Measurements from ENCODE around the gene DES.
"Not testable (repeated sequence)": the region's sequence is repeated elsewhere in the genome, so short reads cannot be mapped to it uniquely, and the experiment has no call there.

The DES gene

DNA sequence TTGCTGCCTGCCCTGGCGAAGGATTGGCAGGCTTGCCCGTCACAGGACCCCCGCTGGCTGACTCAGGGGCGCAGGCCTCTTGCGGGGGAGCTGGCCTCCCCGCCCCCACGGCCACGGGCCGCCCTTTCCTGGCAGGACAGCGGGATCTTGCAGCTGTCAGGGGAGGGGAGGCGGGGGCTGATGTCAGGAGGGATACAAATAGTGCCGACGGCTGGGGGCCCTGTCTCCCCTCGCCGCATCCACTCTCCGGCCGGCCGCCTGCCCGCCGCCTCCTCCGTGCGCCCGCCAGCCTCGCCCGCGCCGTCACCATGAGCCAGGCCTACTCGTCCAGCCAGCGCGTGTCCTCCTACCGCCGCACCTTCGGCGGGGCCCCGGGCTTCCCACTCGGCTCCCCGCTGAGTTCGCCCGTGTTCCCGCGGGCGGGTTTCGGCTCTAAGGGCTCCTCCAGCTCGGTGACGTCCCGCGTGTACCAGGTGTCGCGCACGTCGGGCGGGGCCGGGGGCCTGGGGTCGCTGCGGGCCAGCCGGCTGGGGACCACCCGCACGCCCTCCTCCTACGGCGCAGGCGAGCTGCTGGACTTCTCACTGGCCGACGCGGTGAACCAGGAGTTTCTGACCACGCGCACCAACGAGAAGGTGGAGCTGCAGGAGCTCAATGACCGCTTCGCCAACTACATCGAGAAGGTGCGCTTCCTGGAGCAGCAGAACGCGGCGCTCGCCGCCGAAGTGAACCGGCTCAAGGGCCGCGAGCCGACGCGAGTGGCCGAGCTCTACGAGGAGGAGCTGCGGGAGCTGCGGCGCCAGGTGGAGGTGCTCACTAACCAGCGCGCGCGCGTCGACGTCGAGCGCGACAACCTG is at the start of gene DES:
Gene DES (plus strand): TSS at position 223 of the 857 bp plus-strand sequence. CDS start 86 bp downstream, at position 309.
- no peak within 1 kb of the TSS for H3K4me3 ChIP-seq (ENCODE audit: low read depth, low read length)

DNA sequence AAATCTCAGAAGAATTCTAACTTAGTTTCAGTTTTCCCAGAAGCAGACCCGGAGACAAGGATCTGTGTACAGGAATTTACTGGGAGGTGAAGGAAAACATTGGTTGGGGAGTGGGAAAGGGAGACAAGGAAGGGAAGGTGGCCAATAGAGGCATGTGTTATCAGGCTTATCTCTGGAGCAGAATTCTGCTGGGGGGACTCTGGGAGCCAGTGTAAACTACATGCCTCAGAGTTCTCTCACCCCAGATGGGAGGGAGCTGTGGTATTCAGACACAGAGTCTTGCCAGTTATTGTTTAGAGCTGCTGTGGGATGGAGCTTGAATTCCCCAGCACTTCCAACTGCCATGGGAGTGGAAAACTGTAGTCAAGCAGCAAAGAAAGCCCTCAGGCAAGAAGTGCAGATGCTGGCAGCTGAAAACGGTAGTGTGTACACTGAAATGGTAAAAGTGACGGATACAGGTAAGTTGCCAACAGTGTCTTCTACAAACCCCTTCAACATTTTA is 49.4 kb upstream of the DES start:
- H3K4me3 ChIP-seq (ENCODE audit: low read depth, low read length) = no peak overlapping the region

DNA sequence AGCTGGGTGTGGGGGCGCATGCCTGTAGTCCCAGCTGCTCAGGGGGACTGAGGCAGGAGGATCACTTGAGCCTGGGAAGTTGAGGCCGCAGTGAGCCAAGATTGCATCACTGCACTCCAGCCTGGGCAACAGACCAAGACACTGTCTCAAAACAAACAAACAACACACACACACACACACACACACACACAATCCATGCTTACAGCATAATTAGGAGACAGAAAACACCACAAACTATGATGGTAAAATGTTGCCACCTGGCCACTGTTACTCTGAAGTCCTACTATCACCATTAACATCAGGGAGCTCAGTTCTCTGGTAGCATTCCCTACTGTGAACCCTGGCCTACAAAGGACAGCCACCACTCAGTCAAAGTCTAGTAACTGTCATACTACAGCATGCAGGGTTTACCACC is 48.7 kb upstream of the DES start:
- H3K4me3 ChIP-seq (ENCODE audit: low read depth, low read length) = no peak overlapping the region

DNA sequence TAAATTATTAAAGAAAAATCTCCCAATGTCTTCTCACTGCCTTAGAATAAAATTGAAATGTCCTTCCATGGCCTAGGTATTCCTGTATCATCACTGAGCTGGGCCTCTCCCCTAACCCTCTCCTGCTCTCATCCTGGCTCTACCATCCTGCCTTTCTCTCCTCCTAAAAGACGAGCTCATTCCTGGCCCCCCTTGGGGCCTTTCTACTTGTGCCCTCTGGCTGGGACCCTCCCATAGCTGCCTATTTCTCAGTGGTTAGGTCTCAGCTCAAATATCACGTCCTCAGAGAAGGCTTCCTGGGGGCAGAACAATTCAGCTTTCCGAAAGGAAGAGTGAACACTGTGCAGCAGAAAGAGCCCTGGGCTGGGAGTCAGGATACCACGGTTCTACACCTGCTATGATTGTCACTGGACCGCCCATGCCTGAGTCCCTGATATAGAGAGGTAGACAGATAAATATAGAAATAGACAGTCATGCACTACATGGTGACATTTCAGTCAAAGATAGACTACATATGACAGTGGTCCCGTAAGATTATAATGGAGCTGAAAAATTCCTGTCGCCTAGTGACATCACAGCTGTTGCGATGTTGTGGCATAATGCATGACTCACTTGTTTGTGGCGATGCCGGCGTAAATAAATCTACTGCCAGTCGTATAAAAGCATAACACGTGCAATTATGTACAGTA is 39.9 kb upstream of the DES start:
- no peak overlapping the region for H3K4me3 ChIP-seq (ENCODE audit: low read depth, low read length)

DNA sequence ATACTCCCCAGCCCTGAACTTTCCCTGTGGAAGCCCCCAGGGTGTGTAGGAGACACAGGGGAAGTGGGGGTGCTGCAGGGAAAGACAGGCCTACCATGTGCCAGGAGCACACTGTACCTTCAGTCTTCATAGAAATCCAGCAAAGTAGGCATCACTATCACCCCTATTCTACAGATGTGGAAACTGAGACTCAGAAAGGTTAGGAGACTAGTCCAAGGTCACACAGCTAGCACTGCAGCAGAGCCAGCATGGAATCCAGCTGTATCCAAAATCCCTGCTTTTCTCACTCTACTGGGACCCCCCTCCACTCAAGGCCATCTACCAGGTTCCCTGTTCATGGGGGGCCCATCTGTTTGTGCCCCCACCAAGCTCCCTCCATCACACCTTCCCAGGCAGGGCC is 37.3 kb upstream of the DES start:
- no peak overlapping the region for H3K4me3 ChIP-seq (ENCODE audit: low read depth, low read length)

DNA sequence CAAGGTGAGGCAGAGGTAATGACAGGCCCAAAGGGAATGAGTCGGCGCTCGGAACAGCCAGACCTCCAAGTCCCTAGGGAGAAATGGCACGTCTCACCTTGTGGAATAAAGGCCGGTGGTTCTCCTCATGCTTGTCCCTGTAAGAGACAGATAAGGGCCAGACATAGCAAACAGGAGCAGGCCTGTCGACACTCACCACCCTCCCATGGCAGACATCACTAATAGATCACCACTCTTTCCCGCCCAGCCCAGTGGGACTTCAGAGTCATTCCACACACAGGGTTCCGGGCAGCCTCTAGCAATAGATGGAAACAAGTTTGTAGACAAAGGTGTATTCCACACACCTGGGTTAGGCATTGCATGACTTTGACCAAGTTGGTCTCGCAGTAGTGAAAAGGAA is 36.7 kb upstream of the DES start:
- H3K4me3 ChIP-seq (ENCODE audit: low read depth, low read length) = no peak overlapping the region

DNA sequence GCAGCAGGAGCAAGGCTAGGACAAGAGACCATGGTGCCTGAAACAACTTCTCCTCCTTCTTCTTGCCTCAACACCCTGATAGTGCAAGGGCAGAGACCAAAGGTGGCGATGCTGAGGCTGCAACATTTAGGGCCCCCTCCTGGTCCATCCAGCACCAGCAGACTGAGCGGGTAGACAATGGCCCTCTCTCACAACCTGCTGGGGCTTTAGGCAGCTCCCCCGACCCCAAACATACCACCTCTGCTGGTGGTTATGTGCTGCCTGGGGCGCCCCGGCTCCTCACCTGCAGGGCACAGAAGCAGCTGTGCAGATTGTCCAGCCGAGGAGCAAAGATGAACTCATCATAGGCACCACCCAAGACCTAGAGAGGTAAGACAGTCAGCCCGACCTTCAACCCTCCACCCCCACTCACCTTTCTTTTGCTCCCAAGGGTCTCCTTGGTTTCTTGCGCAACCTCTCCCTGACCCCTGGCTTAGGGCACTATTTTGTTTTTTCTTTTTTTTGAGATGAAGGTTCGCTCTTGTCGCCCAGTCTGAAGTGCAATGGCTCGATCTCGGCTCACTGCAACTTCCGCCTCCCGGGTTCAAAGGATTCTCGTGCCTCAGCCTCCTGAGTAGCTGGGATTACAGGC is 34.0 kb upstream of the DES start:
- no peak overlapping the region for H3K4me3 ChIP-seq (ENCODE audit: low read depth, low read length)

DNA sequence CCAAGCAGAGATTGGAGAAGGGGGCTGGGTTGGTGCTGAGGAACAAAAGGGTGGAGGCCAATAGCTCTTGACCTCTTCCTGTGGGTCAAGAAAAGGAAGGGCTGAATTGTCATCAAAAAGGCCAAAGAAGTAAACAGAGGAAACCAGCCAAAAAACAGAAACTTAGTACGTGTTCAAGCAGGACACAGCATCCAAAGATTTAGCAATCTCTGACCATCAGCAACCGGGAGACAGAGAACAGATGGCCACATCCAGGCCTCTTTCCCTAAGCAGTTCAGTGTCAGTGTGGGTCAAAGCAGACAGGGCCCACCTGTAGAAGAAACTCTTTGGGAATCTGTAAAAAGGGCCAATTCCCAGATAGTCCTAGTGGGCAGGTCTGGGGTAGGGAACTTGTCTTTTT is 33.3 kb upstream of the DES start:
- no peak overlapping the region for H3K4me3 ChIP-seq (ENCODE audit: low read depth, low read length)

DNA sequence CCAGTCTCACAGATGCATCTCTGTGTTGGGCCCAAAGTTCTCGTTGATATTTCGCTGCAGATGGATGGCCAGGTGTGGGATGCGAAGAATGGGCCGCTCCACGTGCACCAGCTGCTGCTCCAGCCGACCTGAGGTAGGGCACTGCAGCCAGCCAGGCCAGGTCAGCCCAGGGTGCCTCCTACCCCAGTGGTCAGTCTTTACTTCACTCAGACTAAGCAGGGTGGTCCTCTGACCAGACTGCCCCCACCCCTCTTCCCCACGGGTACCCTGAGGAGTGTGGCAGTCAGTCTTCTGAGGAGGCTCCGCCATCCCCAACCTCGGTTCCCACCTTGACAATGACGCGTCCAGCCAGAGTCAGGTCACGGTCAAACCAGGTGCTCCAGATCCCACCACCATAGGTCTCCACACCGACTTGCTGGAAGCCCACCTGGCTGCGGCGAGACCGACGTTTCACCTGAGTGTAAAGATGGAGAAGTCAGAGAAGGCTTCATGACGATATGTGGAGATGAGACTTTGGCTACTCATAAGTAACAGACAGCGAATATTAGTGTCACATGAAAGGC is 32.1 kb upstream of the DES start:
- no peak overlapping the region for H3K4me3 ChIP-seq (ENCODE audit: low read depth, low read length)

DNA sequence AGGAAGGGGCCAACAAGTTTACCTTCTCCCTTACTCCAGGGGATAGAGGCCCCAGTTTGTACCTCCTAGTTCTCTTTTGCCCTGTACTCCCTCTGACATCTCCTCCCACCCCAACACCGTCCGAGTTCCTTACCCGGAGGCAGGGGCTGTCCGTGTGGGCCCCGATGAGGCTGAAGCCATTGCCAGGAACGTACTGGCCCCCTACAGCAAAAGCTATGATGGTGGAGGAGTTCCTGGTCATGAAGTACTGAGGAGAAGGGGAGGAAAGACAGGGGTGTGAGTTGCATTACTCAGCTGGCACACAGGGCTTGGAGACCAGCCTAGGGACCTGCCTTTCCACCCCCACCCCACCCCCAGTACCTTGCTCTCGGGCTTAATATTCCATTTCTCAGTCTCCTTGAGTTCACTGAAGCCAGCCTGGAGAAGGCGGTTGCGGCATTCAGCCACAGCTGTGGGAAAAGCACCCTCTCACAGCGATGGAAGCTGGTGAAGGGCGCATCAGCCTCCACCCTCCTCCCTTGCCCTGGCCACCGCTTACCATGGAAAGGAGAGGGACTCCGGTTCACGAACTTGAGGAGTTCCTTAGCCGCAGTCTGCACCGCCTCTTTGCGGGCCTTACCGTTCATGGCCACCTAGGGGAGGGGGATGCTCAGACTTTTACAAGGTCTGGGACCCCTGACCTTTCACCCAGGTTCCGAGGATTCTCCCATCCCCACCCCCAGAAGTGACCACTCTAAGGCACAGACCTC is 31.5 kb upstream of the DES start:
- peak overlapping the region; percentile 70 for H3K4me3 ChIP-seq (ENCODE audit: low read depth, low read length)

DNA sequence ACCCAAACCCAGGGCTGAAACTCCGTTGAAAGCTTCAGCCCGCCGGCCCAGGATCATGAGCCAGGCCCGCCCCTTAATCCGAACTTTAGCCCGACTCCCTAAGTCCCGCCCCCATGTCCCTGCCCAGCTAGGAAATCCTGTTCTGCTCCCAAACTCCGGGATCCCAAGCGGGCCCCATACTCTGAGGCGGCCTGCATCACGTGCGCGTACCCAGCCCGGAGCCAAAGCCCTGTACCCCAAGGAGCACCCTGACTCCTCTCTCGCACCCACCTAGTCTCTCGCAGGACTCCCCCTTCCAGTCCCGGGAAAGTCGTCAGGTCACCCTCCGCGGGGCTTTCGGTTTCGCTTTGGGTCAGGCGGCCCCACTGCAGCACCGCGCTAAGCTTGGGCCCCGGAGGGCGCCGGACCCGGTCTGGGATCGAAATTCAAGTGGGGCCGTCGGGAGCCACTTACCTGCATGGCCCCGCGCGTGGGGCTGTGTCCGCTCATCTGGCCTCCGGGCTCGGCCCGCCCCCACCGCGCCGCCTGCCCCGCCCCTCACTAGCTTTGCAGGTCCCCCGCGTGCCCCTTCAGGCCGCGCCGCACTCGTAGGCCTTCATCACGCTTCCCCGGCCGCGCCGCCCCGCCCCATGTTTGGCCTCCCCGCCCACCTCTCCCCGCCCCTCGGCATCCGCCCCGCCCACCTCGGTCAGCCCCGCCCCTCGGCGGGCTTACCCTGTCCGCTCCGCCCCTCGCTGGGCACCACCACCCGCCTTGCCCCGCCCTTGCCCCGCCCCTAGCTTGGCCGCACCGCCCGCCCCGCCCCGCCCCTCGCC is 30.7 kb upstream of the DES start, which contains the start of gene DNPEP:
Gene DNPEP (minus strand): TSS at position 607 of the 815 bp plus-strand sequence. CDS start 118 bp downstream, at position 489.
- peak within 1 kb of the TSS; percentile 70 for H3K4me3 ChIP-seq (ENCODE audit: low read depth, low read length)

DNA sequence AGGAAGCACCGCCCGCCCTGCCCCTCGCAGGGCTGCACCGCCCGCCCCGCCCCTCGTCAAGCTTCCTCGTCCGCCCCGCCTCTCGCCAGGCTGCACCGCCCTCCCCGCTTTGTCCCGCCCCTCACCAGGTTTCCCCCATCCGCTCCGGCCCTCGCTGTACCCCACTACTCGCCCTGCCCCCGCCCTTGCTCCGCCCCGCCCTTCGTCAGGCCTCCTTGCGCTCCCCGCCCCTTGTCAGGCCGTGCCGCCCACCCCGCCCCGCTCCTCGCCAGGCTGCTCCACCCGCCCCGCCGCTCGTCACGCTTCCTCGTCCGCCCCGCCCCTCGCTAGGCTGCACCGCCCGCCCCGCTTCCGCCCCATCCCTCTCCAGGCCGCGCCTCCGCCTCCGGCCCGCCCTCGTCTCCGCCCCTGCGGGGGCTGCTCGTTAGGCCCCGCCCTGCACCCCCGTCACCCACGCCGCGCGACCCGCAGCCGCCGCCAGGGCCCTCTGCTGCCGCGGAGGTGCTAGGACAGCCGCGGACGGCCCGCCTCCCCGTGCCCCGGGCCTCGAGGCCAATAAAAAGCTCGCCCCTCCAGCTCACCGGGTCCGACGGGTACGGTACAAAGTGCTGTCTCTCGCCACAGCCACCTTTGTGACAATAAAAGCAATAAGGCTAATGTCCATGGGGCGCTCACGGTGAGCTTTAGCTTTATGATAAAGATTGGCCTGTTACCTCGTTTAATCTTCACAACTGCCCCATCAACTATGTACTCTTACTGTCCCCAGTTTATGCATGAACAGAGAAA is 29.9 kb upstream of the DES start:
- peak overlapping the region; percentile 50 for H3K4me3 ChIP-seq (ENCODE audit: low read depth, low read length)

DNA sequence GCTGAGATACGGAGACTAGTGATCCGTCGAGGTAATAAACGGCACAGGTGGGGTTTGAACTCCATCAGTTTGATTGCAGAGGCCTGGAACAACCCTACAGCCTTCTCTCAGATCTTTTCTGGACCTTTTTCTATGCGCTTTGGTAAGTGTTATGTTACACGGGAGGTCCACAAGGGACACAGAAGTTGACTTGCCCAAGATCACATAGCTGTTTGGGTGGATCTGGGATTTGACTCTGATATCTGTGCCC is 29.3 kb upstream of the DES start:
- peak overlapping the region; percentile 50 for H3K4me3 ChIP-seq (ENCODE audit: low read depth, low read length)

DNA sequence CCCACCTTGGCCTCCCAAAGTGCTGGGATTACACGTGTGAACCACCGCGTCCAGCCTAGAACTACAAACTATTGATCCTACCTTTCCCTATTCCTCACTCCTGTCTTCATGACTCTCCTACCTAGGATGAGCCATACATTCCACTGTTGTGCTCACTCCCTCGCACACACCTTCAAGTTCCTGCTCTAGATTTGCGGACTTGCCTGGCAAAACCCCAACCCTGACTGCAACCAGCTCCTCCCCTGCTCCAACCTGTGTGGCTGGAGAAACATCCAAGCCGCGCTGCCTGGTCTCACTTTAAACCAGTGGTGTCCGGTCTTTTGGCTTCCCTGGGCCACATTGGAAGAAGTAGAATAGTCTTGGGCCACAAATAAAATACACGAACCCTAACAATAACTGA is 25.4 kb upstream of the DES start:
- no peak overlapping the region for H3K4me3 ChIP-seq (ENCODE audit: low read depth, low read length)

DNA sequence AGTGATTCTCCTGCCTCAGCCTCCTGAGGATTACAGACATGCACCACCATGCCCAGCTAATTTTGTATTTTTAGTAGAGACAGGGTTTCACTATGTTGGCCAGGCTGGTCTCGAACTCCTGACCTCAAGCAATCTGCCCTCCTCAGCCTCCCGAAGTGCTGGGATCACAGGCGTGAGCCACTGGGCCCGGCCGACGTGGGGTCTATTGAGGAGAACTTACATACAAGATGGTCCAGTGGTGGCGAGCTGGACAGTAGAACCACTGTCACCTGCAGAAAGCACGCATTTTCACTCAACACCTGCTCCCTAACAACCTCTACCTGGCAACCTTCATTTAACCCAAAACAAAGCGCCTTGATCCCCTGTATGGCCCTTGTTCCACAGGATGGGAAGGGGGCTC is 23.1 kb upstream of the DES start:
- H3K4me3 ChIP-seq (ENCODE audit: low read depth, low read length) = not testable (repeated sequence)

DNA sequence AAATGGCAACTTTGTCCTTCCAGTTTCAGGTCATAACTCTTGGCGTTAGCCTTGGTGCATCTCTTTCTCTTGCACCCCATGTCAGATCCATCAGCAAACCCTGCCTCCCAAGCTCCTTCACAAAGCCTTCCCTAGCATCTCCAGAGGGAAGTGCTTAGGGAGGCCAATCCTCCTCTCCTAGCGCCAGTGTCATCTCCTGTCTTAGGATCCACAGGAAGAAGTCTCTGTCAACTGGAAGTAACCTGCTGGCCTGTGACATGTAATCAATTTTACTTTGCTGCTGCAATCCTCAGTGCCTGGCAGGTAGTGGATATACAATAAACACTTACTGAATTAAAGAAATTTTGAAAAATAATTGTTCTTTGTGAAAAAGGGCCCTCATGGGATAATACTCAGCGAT is 22.6 kb upstream of the DES start:
- H3K4me3 ChIP-seq (ENCODE audit: low read depth, low read length) = no peak overlapping the region

DNA sequence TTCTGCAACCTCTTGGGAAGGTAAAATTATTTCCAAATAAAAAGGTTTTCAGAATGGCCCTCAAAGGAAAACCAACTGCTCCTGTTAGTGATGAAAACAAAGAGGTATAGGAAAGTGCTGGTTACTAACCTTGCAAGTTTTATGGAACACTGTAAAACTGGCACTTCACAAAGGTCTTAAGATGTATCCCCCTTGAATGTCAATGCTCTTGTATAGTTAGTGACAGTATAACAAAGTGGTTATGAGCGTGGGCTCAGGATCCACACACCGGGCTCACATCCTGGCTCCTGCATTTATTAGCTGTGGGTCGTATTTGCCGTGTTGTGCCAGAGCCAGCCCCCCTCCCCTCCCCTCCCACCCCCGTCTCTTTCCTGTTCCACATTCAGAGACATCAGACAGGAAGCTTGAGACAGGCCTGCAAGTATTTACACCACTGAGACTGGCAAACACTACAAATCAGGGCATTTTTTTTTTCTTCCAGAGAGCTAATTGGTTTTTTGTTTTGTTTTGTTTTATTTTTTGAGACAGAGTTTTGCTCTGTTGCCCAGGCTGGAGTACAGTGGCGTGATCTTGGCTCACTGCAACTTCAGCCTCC is 21.2 kb upstream of the DES start:
- H3K4me3 ChIP-seq (ENCODE audit: low read depth, low read length) = no peak overlapping the region

DNA sequence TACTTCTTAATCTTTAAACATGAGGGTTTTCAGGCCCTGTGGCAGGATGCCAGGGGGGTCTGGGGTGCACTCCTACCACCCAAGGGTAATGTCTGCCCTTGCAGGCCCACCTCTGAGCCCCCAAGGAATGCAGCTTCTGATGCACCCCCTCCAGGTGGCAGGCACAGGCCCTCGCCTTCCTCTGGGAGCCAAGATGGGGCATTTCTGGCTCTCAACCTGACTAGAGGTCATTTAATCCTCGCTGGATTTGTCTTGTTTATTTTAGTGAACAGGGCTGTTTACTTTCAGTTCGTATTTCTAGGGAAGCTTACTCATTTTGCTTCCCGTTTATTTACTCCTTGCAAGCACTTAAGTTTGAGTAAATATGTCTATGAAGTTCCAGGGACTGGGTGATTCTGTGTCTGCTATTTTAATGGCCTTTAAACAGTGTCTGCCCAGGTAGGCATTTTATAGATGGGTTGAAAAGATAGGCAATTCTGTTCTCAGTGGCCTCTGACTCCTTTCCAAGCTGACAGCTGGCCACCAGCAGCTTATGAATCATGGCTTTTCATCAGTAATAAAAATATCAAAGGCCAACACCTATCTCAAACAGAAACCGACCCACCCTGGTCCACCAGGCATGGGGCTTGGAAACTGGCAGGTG is 19.3 kb upstream of the DES start:
- no peak overlapping the region for H3K4me3 ChIP-seq (ENCODE audit: low read depth, low read length)
